Activated T-helper 9 cell treated with anti-CD3 and anti-CD28 coated beads, Interleukin-2, amount 50 U/mL, for 16 hours (primary cell): ENCODE results near the gene HSPA1L.
"Not testable (repeated sequence)": the region's sequence is repeated elsewhere in the genome, so short reads cannot be mapped to it uniquely, and the experiment has no call there.

Experiments used
- DNase-seq: peaks from one replicate; pipeline ENCODE4 v3.0.0-alpha.2; 2020; ENCODE audit warnings: low read depth

Gene HSPA1L

DNA sequence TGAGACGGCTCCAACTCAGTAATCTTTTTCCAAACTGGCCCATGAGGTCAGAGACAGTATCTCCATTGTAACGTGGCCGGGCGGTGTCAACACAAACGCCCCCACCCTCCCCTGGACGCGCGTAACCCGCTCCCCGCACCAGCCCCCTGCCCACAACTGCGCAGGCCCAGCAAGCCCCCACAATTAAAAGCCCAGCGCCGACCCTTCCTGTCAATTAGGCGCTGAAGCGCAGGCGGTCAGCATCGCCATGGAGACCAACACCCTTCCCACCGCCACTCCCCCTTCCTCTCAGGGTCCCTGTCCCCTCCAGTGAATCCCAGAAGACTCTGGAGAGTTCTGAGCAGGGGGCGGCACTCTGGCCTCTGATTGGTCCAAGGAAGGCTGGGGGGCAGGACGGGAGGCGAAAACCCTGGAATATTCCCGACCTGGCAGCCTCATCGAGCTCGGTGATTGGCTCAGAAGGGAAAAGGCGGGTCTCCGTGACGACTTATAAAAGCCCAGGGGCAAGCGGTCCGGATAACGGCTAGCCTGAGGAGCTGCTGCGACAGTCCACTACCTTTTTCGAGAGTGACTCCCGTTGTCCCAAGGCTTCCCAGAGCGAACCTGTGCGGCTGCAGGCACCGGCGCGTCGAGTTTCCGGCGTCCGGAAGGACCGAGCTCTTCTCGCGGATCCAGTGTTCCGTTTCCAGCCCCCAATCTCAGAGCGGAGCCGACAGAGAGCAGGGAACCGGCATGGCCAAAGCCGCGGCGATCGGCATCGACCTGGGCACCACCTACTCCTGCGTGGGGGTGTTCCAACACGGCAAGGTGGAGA lies at the start of gene HSPA1L, which contains the start of gene HSPA1A:
TSS of gene HSPA1L (minus strand) at position 259 of the 814 bp plus-strand sequence. CDS start 3,311 bp downstream, outside the sequence.
TSS of gene HSPA1A (plus strand) at position 519 of the 814 bp plus-strand sequence. CDS start at position 733, 214 bp downstream.
- peak; percentile 49 for DNase-seq

DNA sequence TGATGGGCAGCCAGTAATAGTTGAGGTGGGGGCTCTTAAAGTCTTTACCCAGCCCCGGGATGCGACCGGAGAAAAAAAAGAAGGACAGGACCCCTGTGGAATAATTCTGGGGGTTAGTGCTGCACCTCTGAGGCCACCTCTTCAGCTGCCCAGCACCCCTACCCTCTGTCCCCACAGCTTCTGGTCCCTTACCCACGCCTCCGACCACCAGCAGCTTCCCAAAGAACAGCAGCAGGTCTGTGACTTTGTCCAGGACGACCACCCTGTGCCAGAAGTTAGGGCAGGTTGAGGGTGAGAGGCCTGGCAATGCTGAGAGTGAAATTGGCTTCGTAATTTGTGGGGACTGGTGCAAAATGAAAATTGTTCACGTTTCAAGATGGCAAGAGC lies 49.7 kb upstream of the HSPA1L start:
- DNase-seq, result no peak

GRCh38 chr6:31864123-31864562 lies 49.1 kb upstream of the HSPA1L start:
- DNase-seq, result not testable (repeated sequence)

DNA sequence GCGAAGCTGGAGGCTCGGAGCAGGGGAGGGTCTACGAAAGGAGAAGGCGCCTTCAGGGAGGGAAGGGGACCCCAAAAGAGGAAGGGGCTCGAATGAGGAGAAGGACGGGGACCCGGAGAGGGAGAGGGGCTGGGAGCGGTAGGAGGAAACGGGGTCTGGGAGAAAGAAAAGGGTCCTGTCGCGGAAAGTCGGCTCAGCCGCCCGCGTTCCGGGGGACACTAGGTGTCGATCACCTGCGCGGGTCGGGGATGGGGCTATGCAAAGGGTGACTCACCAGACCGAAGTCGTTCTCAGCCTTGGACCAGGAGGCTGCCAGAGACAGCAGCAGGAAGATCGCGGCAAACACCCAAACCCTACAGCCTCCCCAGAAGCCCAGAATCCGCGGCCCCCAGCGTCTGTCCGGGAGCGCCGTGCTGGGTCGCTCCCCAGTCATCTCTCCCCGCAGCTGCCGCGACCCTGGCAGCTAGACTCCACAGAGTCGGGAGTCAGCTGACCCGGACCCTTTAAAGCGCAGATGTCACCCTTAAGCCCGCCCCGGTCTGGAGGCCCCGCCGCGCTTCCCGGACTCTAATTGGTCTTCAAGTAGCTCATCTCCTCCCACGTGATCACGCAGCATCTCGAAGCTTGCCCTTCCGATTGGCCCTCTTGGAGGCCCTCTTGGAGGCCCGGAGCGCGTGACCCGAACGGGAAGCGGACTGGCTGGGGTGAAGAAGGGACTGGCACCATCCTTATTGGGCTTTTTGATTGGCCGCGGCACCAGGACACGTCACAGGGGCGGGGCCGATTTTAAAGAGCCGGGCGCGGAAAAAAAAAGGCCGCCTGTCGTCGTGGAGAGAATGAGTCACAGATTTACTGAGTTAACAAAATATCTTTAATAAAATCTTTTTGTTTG lies 47.5 kb upstream of the HSPA1L start, which contains the start of gene NEU1:
TSS of gene NEU1 (minus strand) at position 478 of the 892 bp plus-strand sequence. CDS start at position 433, 45 bp downstream.
- DNase-seq, result peak; percentile 98

DNA sequence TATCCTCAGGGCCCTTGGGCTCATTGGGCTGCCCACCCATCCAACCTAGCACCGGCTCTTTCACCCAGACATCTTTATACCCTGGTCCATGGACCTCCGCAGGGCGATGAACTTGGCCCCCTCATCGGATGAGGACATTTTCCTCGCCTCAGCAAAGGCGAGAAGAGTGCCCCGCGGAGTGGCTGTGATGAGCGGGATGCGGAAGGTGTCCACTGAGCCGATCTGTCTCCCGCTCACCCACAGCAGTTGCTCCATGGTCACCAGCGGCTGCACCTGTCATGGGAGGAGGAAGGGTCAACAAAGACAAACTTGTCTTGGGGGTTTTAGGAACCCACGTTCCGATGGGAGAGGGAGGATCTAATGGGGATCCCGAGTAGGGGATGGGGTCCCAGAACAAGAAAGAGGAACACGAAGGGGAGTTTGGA lies 46.8 kb upstream of the HSPA1L start:
- no peak for DNase-seq

DNA sequence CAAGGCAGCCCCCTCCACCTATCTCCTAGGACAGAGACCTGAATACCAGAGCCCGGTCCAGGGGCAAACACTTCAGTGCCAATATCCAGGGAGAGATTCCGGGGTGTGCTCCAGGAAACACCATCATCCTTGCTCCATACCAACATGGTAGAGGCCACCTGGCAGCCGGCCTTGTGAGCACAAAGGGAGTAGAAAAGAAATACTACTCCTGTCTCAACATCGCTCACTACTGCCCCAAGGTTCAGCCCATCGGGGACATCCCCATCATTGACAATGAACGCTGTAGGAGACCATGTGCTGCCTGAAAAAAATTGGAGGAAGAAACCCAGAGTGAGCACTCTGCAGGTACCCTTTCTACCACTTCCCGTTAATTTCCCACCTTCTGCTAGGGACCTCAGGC lies 46.1 kb upstream of the HSPA1L start:
- no peak for DNase-seq

- no peak for DNase-seq
These were observed 45.3 kb upstream of the HSPA1L start for GRCh38 chr6:31860349-31860748.

DNA sequence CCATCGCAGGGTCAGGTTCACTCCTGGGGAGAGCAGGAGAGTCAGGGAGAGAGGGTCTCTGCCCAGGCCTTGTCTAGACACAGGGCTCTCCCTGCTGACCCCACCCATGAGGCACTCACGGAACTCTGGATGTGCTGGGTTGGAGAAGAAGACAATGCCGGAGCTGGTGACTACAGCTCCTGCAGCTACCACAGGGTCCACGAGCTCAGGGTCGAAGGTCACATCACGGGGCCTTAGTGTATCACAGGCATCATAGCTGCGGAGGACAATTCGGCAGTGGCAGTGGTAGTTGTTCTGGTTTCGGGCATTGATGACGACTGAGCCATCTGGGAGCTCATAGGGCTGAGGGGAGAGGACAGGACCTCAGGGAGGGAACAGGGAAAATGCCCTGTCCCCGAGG lies 44.8 kb upstream of the HSPA1L start:
- no peak for DNase-seq

- DNase-seq, result no peak
These were observed 43.6 kb upstream of the HSPA1L start for GRCh38 chr6:31858707-31859106.

DNA sequence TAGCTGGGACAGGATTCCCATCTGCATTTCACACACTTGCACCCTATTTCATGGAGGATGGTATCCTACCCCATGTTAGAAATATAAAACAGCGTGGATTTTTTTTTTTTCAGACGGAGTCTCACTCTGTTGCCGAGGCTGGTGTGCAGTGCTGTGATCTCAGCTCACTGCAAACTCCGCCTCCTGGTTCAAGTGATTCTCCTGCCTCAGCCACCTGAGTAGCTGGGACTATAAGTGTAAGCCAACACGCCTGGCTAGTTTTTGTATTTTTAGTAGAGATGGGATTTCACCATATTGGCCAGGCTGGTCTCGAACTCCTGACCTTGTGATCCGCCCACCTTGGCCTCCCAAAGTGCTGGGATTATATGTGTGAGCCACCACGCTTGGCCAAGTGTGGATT lies 42.7 kb upstream of the HSPA1L start:
- not testable (repeated sequence) for DNase-seq

- DNase-seq, result not testable (repeated sequence)
These were observed 37.1 kb upstream of the HSPA1L start for GRCh38 chr6:31851980-31852718.

GRCh38 chr6:31851485-31851832 lies 36.4 kb upstream of the HSPA1L start:
- no peak for DNase-seq

DNA sequence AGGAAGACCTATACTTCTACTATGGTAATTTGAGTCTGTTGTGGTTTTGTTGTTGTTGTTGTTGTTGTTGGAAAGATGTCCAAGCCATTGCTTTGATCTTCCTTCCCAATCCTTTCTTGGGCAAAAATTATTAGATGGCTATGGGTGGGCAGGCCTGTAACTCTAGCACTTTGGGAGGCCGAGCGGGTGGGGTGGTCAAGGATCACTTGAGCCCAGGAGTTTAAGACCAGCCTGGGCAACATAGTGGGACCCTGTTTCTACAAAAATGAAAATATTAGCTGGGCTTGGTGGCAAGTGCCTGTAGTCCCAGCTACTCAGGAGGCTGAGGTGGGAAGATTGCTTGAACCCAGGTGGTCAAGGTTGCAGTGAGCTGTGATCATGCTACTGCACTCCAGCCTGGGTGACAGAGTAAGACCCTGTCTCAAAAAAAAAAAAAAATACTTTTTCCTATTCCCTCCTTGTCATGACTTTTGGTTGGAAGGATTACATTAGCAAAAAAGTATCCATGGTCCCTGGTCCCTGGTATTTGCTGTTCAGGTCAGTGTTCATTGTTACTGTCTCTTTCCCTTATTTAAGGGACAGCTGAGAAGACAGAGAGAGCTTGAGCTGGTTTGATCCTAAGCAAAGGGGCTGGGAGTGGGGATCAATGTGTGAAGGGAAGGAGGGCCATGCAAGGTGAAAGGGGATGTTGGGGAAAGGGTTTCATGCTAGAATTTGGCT lies 35.8 kb upstream of the HSPA1L start:
- no peak for DNase-seq

DNA sequence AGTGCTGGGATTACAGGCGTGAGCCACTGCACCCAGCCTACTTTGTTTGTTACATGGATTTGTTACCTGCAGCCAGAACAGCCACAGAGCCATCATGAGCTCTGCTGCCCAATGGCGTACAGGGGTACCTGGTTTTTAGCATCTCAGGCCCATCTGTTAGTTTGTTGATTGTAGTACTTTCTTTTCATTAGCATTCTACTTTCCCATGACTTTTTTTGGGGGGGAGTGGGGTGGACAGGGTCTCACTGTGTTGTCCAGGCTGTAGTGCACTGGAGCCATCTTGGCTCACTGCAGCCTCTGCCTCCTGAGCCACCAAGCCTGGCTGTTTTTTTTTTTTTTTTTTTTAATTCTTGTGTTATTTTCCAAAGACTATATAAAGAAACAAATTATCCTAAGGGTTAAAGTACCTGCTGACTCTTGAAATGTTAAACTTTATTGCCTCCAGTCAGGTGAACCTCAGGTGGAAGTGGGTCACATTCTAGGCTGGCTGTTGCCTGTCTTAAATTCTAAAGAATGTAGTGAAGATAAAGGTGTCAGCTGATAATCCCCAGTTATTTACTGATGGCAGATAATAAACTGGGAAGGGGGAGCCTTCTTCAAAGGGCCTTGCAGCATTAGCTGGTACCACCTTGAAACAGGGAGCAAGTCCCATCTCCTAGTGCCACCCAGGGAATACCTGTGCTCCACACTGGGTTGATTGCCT lies 32.3 kb upstream of the HSPA1L start:
- no peak for DNase-seq

- DNase-seq, result no peak
These were observed 29.4 kb upstream of the HSPA1L start for GRCh38 chr6:31844507-31844906.

- no peak for DNase-seq
These were observed 27.0 kb upstream of the HSPA1L start for GRCh38 chr6:31842053-31842452.

GRCh38 chr6:31839779-31840126 lies 24.7 kb upstream of the HSPA1L start:
- not testable (repeated sequence) for DNase-seq

DNA sequence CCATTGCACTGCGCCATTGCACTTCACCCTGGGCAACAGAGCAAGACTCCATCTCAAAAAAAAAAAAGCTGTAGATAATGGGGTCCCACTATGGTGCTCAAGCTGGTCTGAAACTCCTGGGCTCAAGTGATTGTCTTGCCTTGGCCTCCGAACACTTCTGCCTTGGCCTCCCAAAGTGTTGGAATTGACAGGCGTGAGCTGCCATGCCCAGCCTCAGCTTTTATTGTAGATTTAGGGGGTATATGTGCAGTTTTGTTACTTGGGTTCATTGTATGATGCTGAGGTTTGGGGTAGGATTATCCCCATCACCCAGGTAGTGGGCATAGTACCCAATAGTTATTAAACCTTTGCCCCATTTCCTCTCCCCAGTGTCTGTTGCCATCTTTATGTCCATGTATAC lies 23.9 kb upstream of the HSPA1L start:
- DNase-seq, result no peak

DNA sequence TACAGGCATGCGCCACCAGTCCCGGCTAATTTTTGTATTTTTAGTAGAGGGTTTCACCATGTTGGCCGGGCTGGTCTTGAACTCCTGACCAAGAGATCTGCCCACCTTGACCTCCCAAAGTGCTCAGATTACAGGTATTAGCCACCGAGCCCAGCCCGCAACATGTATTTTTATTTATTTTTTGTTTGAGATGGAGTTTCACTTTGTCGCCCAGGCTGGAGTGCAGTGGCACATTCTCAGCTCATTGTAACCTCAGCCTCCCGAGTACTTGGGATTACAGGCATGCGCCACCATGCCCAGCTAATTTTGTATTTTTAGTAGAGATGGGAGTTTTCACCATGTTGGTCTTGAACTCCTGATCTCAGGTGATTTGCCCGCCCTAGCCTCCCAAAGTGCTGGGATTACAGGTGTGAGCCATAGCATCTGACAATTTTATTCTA lies 23.1 kb upstream of the HSPA1L start:
- not testable (repeated sequence) for DNase-seq

DNA sequence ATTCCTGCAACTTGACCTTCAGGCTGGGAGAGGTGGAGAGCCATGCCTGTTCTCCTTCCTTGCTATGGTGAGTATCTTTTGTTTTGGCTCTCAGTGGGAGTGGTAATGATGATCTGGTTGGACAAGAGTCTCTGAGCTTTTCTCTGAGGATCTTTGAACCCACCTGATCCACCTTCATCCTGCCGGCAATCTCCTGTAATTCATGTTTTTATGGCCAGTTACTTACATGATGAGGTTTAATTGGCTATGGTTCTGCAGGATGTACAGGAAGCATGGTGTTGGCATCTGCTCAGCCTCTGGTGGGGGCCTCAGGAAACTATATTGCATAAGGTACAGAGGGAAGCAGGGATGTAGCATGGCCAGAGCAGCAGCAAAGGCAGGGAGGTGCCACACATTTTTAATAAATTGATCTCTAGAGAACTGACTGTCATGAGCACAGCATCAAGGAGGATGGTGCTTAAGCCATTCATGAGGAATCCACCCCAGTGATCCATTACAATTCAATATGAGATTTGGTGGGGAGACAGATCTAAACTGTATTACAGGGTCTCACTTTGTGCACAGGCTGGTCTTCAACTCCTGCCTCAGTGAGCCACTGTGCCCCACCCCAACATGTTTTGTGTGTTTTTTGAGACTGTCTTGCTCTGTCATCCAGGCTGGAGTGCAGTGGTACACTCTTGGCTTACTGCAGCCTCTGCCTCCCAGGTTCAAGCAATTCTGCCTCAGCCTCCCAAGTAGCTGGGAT lies 22.5 kb upstream of the HSPA1L start:
- no peak for DNase-seq
